ENCODE results near the gene SYVN1. TPM values are rescaled to one million over a fixed set of nuclear protein-coding genes. Genes with fewer than 3 reads are reported as not detected.

The SYVN1 gene
- total RNA-seq, 2 donors from 2014 or later, result 73.1 to 78.0 TPM

DNA sequence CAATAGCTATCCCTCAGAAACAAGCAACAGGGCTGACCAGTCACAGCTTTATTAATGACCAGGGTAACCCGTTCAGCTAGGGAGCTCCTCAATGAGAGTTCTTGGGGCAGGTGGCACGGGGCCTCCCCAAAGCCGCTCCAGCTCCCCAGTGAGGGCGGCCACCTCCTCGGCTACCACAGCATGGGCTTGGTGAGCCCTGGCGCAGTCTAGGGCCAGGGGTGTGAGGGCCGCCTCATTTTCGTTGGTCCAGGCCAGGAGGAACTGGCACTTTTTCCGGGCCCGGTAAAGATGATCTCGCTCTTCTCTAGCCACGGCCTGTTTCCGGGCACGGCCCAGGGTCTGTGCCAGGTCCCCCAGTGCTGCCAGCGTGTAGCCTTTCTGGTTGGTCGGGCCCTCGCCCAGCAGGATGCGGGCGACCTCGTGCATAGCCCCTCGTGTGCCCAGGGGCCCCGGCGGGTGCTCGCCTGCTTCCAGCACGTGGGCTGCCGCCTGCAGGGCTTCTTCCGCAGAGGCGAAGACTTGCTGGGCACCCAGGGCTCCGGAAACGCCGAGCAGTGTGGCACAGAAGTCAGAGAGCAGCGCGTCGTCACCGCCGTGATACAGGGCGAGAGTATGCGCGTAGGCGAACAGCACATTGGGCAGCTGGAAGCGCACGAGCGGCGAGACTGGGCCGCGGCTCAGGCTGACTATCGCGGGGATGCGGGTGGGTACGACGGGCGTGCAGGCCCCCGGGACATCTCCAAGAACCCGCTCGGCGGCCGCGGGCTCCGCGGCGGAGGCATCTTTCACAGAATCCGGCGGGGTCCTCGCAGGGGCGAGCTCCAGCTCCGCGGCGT lies 17.7 kb downstream of the SYVN1 start:
- Histone ChIP-seq H3K36me3 (peaks cover 15% of the 10 kb centered on the region), H3K27me3 (replicated peaks; ENCODE audit: insufficient read depth) (no peaks in the 10 kb centered on the region), H3K4me3 (peak overlapping the region; percentile 85), H3K9me3 (no peaks in the 10 kb centered on the region), H3K4me1 (ENCODE audit: control insufficient read depth in 1 of 2, low read depth in 2 of 2) (peaks cover 33 to 47% of the 10 kb centered on the region in 2 donors), H3K27ac (peak overlapping the region; percentile 75 to 85)
- DNase-seq (ENCODE audit: low spot score) (no peak), ATAC-seq (ENCODE audit: insufficient number of reproducible peaks, low FRiP score, low read depth) (no peak)
- TF ChIP-seq, protein P1, sequence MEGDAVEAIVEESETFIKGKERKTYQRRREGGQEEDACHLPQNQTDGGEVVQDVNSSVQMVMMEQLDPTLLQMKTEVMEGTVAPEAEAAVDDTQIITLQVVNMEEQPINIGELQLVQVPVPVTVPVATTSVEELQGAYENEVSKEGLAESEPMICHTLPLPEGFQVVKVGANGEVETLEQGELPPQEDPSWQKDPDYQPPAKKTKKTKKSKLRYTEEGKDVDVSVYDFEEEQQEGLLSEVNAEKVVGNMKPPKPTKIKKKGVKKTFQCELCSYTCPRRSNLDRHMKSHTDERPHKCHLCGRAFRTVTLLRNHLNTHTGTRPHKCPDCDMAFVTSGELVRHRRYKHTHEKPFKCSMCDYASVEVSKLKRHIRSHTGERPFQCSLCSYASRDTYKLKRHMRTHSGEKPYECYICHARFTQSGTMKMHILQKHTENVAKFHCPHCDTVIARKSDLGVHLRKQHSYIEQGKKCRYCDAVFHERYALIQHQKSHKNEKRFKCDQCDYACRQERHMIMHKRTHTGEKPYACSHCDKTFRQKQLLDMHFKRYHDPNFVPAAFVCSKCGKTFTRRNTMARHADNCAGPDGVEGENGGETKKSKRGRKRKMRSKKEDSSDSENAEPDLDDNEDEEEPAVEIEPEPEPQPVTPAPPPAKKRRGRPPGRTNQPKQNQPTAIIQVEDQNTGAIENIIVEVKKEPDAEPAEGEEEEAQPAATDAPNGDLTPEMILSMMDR (IDR thresholded peaks at IDR 0.05), result no peak

DNA sequence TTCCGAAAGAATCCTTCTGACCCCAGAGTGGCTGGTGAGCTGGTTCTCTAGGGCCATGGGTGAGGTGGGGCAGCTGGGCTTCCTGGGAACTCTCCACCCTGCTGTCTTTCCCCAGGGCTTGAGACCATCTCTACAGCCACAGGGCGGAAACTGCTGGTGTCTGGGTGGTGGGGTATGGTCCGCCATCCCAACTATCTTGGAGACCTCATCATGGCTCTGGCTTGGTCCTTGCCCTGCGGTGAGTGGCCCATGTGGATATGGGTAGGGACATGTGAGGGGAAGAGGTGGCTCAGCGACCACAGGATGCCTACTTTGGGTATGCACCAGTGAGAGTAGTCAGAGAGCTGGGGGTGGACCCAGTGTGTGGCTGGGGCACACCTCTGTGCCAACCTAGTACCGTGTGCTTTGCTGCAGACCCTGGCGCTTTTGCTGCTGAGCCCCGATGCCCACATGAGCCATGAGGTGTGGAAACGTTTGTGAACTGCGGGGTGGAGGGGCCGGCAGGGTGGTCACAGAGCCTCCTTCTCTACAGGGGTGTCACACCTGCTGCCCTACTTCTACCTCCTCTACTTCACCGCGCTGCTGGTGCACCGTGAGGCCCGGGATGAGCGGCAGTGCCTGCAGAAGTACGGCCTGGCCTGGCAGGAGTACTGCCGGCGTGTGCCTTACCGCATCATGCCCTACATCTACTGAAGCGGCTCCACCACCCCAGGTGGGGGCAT lies 18.8 kb downstream of the SYVN1 start:
- Histone ChIP-seq H3K4me1 (ENCODE audit: control insufficient read depth in 1 of 2, low read depth in 2 of 2) (peaks cover 25 to 45% of the 10 kb centered on the region in 2 donors), H3K27ac (no peak overlapping the region), H3K9me3 (no peaks in the 10 kb centered on the region), H3K36me3 (peaks cover 10% of the 10 kb centered on the region), H3K27me3 (replicated peaks; ENCODE audit: insufficient read depth) (no peaks in the 10 kb centered on the region), H3K4me3 (no peak overlapping the region)
- ATAC-seq (ENCODE audit: insufficient number of reproducible peaks, low FRiP score, low read depth), result no peak
- no peak for DNase-seq (ENCODE audit: low spot score)
- TF ChIP-seq, protein P1 (IDR thresholded peaks at IDR 0.05), result no peak

- Histone ChIP-seq H3K36me3 (peaks cover 3% of the 10 kb centered on the region), H3K4me1 (ENCODE audit: control insufficient read depth in 1 of 2, low read depth in 2 of 2) (peaks cover 25 to 47% of the 10 kb centered on the region in 2 donors), H3K4me3 (no peak overlapping the region), H3K9me3 (no peaks in the 10 kb centered on the region), H3K27me3 (replicated peaks; ENCODE audit: insufficient read depth) (no peaks in the 10 kb centered on the region), H3K27ac (no peak overlapping the region)
- TF ChIP-seq, protein P1 (IDR thresholded peaks at IDR 0.05), result no peak
- DNase-seq (ENCODE audit: low spot score), result no peak
- no peak for ATAC-seq (ENCODE audit: insufficient number of reproducible peaks, low FRiP score, low read depth)
Measured at GRCh38 chr11:65114538-65115171, 19.7 kb downstream of the SYVN1 start.

DNA sequence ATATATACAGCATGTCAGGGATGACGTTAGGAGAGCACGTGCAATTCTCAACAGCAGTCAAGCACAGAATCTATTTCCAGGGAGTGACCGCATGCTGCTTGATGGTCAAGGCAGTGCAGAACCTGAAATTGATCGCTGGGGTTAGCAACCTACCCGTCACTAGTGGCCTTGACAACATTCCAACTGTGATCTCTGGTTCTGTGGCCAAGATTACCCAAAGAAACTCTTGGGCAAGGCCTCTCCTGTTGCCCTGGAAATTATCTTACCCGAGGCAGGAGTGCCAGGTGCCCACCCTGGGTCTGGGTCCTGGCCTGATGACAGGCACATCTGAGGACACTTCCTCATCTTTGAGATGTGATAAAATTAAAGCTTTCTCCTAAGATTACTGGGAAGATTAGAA lies 20.5 kb downstream of the SYVN1 start:
- Histone ChIP-seq H3K36me3 (peaks cover 10% of the 10 kb centered on the region), H3K9me3 (no peaks in the 10 kb centered on the region), H3K27ac (no peak overlapping the region), H3K4me3 (no peak overlapping the region), H3K27me3 (replicated peaks; ENCODE audit: insufficient read depth) (no peaks in the 10 kb centered on the region), H3K4me1 (ENCODE audit: control insufficient read depth in 1 of 2, low read depth in 2 of 2) (peaks cover 25 to 47% of the 10 kb centered on the region in 2 donors)
- ATAC-seq (ENCODE audit: insufficient number of reproducible peaks, low FRiP score, low read depth), result no peak
- no peak for DNase-seq (ENCODE audit: low spot score)
- TF ChIP-seq, protein P1 (IDR thresholded peaks at IDR 0.05), result no peak

DNA sequence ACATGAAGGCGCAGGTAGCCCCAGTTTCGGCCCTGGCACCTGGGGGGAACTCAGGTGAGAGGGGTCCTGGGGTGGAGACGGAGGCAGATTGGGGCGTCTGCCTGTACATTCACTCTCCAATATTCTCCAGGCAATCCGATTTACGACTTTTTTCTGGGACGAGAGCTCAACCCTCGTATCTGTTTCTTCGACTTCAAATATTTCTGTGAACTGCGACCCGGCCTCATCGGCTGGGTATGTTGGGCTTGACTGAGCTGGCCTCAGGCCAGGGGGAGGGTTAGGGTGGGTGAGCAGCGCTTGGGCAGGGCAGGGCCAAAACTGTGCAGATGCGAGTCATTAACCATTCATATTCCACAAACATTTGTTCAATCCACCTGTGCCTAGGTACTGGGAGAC lies 21.0 kb downstream of the SYVN1 start:
- no peaks in the 10 kb centered on the region for H3K27me3 ChIP-seq (replicated peaks; ENCODE audit: insufficient read depth)
- peak overlapping the region; percentile 88 for H3K4me3 ChIP-seq
- peaks cover 25 to 47% of the 10 kb centered on the region in 2 donors for H3K4me1 ChIP-seq (ENCODE audit: control insufficient read depth in 1 of 2, low read depth in 2 of 2)
- no peak overlapping the region for H3K27ac ChIP-seq
- DNase-seq (ENCODE audit: low spot score) (no peak), ATAC-seq (ENCODE audit: insufficient number of reproducible peaks, low FRiP score, low read depth) (no peak)
- TF ChIP-seq, protein P1 (IDR thresholded peaks at IDR 0.05), result no peak
- no peaks in the 10 kb centered on the region for H3K9me3 ChIP-seq
- H3K36me3 ChIP-seq, result peaks cover 15% of the 10 kb centered on the region

All from thoracic aorta (tissue), 2 donors.